Measurements from ENCODE around the gene PSMB3. TPM values are rescaled to one million over a fixed set of nuclear protein-coding genes. Genes with fewer than 3 reads are reported as not detected.
"Not testable (repeated sequence)": the region's sequence is repeated elsewhere in the genome, so short reads cannot be mapped to it uniquely, and the experiment has no call there.

Gene PSMB3
- total RNA-seq, 1 donor from 2014 or later, result 154 TPM

- no peak for DNase-seq
- intact Hi-C loops (cut with DNase I), result no loop called here
- ATAC-seq (ENCODE audit: poor library complexity), result no peak
Observed at GRCh38 chr17:38777641-38778250, 25.2 kb downstream of the PSMB3 start.

- intact Hi-C loops (cut with DNase I), result no loop called here
- no peak for DNase-seq
- ATAC-seq (ENCODE audit: poor library complexity), result no peak
Observed at GRCh38 chr17:38779965-38780752, 27.6 kb downstream of the PSMB3 start.

GRCh38 chr17:38783227-38783626 is 30.7 kb downstream of the PSMB3 start:
- ATAC-seq (ENCODE audit: poor library complexity), result no peak
- intact Hi-C loops (cut with DNase I), result no loop called here
- no peak for DNase-seq

GRCh38 chr17:38786372-38786771 is 33.8 kb downstream of the PSMB3 start:
- ATAC-seq (ENCODE audit: poor library complexity) (no peak), DNase-seq (no peak)
- intact Hi-C loops (cut with DNase I), result no loop called here

- DNase-seq; intact Hi-C loops (cut with DNase I); ATAC-seq (ENCODE audit: poor library complexity): not testable (repeated sequence)
Observed at GRCh38 chr17:38787999-38788398, 35.5 kb downstream of the PSMB3 start.

- no peak for DNase-seq
- intact Hi-C loops (cut with DNase I), result no loop called here
- no peak for ATAC-seq (ENCODE audit: poor library complexity)
Observed at GRCh38 chr17:38789185-38789584, 36.6 kb downstream of the PSMB3 start.

- intact Hi-C loops (cut with DNase I); DNase-seq; ATAC-seq (ENCODE audit: poor library complexity): not testable (repeated sequence)
Observed at GRCh38 chr17:38790148-38790707, 37.7 kb downstream of the PSMB3 start.

GRCh38 chr17:38791162-38791561 is 38.6 kb downstream of the PSMB3 start:
- DNase-seq, result no peak
- no peak for ATAC-seq (ENCODE audit: poor library complexity)
- intact Hi-C loops (cut with DNase I), result no loop called here

GRCh38 chr17:38794221-38794620 is 41.7 kb downstream of the PSMB3 start:
- DNase-seq (no peak), ATAC-seq (ENCODE audit: poor library complexity) (no peak)
- intact Hi-C loops (cut with DNase I), result no loop called here

- intact Hi-C loops (cut with DNase I), result loop anchor here (5.0 kb wide), 1 partner anchor 44 kb away; the partner anchor contains the start of gene PSMB3
- DNase-seq (no peak), ATAC-seq (ENCODE audit: poor library complexity) (no peak)
Observed at GRCh38 chr17:38796451-38797157, 44.1 kb downstream of the PSMB3 start.

GRCh38 chr17:38797158-38797490 is 44.6 kb downstream of the PSMB3 start:
- ATAC-seq (ENCODE audit: poor library complexity), result no peak
- DNase-seq, result no peak
- intact Hi-C loops (cut with DNase I), result loop anchor here (5.0 kb wide), 1 partner anchor 45 kb away; the partner anchor contains the start of gene PSMB3

GRCh38 chr17:38797828-38798227 is 45.3 kb downstream of the PSMB3 start:
- DNase-seq, result no peak
- intact Hi-C loops (cut with DNase I), result loop anchor here (5.0 kb wide), 1 partner anchor 46 kb away; the partner anchor contains the start of gene PSMB3
- ATAC-seq (ENCODE audit: poor library complexity), result no peak

GRCh38 chr17:38798614-38799500 is 46.3 kb downstream of the PSMB3 start:
- DNase-seq, result no peak
- peak; percentile 40 for ATAC-seq (ENCODE audit: poor library complexity)
- intact Hi-C loops (cut with DNase I), result loop anchor here (5.0 kb wide), 1 partner anchor 47 kb away; the partner anchor contains the start of gene PSMB3

- ATAC-seq (ENCODE audit: poor library complexity), result peak; percentile 96
- intact Hi-C loops (cut with DNase I), result loop anchor here (5.0 kb wide), 1 partner anchor 47 kb away; the partner anchor contains the start of gene PSMB3
- peak; percentile 97 for DNase-seq
Observed at GRCh38 chr17:38799501-38800236, 47.1 kb downstream of the PSMB3 start, which contains the start of gene PIP4K2B. Gene PIP4K2B (minus strand): TSS chr17:38799556. CDS start chr17:38799424, 132 bp downstream.

GRCh38 chr17:38800237-38800760 is 47.8 kb downstream of the PSMB3 start:
- ATAC-seq (ENCODE audit: poor library complexity) (no peak), DNase-seq (no peak)
- intact Hi-C loops (cut with DNase I), result no loop called here

- intact Hi-C loops (cut with DNase I), result no loop called here
- ATAC-seq (ENCODE audit: poor library complexity) (no peak), DNase-seq (no peak)
Observed at GRCh38 chr17:38809828-38810227, 57.3 kb downstream of the PSMB3 start.
